HG03135 (cell line): Measurements from ENCODE around the gene SUCLG1.
"Not testable (repeated sequence)": the region's sequence is repeated elsewhere in the genome, so short reads cannot be mapped to it uniquely, and the experiment has no call there.

Source experiments
- ATAC-seq: cut with Tn5 transposase; IDR thresholded peaks from one replicate; pipeline ENCODE4 v1.9.1; 2021; ENCODE audit warnings: mild to moderate bottlenecking, moderate library complexity; ENCODE audit not compliant: unreplicated experiment

SUCLG1 gene

GRCh38 chr2:84424152-84424551 is 34.9 kb downstream of the SUCLG1 start:
- ATAC-seq = no peak

GRCh38 chr2:84421791-84422190 is 37.3 kb downstream of the SUCLG1 start:
- ATAC-seq = no peak

- no peak for ATAC-seq
Observed at GRCh38 chr2:84421197-84421596, 37.9 kb downstream of the SUCLG1 start.

- ATAC-seq = no peak
Observed at GRCh38 chr2:84417453-84418145, 41.5 kb downstream of the SUCLG1 start.

GRCh38 chr2:84409531-84409930 is 49.5 kb downstream of the SUCLG1 start:
- ATAC-seq = no peak

- ATAC-seq = not testable (repeated sequence)
Observed at GRCh38 chr2:84402111-84402510, 57.0 kb downstream of the SUCLG1 start.

- ATAC-seq = not testable (repeated sequence)
Observed at GRCh38 chr2:84399839-84400238, 59.2 kb downstream of the SUCLG1 start.

DNA sequence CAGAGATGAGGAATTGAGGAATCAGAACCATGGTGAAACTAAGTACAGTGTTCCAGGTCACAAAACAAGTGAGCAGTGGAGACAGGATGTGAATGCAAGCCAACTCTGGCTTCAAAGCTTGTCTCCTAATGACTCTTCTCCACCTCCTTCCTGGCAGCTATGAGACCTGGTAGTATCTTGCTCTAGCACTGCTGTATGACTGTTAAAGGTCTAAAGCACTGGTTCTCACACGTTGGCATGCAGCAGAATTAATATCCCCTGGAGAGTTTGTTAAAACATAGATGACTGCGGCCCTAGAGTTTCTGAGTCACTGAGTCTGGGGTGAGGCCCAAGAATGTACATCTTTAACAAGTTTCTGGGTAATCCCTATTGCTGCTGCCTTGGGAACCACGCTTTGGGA is 63.3 kb downstream of the SUCLG1 start:
- ATAC-seq = no peak

GRCh38 chr2:84394628-84395027 is 64.5 kb downstream of the SUCLG1 start:
- ATAC-seq = no peak

DNA sequence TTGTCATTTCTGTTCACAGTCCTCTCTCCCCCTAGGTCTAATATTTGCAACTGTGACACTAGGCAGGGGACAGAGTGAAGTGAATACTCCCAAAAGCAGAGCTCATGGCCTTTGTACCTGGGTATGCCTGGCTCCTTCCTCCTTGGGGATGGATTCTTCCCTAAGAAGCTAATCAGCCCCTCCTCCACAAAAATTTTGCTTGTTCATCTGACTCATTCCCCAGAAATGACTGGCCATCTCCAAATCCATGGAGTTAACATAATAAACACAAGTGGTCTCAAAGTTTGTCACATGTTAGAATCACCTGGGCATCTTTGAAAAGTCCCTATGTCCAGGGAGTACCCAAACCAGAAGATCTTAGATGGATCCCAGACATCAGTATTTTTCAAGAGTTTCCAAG is 65.3 kb downstream of the SUCLG1 start:
- ATAC-seq = no peak

DNA sequence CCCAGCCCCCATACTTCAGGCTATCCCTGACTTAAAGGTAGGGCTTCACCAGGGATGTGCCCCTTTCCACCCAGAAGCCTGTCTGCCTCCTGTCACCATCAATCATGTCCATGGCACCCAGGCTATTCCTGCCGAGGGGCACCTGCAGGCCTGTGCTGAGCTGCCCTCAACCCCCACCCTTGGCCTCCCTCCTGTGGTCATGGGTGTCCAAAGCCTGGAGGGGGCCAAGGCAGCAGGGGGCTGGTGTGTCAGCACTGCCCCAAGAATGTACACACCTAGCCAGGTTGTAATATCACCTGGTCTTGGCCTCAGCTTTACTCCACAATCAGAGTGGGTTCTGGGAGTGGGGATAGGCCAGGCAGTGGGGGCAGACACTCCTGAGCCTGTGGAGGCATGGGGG is 69.3 kb downstream of the SUCLG1 start:
- no peak for ATAC-seq

GRCh38 chr2:84388921-84389490 is 70.1 kb downstream of the SUCLG1 start:
- ATAC-seq = no peak

- no peak for ATAC-seq
Observed at GRCh38 chr2:84388133-84388532, 70.9 kb downstream of the SUCLG1 start.

GRCh38 chr2:84386336-84387040 is 72.6 kb downstream of the SUCLG1 start:
- ATAC-seq = no peak

GRCh38 chr2:84383271-84383670 is 75.8 kb downstream of the SUCLG1 start:
- ATAC-seq = no peak

DNA sequence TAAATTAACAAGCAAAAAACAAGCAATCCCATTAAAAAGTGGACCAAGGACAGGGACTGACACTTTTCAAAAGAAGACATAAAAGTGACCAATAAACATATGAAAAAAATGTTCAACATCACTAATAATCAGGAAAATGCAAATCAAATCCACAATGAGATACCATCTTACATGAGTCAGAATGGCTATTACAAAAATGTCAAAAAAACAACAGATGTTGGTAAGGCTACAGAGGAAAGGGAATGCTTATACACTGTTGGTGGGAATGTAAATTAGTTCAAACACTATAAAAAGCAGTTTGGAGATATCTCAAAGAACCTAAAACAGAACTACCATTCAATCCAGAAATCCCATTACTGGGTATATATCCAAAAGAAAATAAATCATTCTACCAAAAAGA is 78.2 kb downstream of the SUCLG1 start:
- no peak for ATAC-seq

DNA sequence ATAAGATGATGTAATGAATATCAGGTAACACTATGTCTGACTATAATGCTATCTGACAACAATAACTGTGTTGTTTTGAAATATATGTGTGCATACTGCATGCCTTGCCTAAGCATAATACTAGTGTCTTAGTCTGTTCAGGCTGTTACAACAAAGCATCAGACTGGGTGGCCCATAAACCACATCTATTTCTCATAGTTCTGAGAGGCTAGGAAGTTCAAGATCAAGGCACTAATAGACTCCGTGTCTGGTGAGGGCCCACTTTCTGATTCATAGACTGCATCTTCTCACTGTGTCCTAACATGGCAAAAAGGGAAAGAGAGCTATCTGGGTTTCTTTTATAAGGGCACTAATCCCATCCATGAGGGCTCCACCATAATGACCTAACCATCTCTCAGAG is 80.1 kb downstream of the SUCLG1 start:
- ATAC-seq = no peak

GRCh38 chr2:84375020-84375419 is 84.1 kb downstream of the SUCLG1 start:
- no peak for ATAC-seq

GRCh38 chr2:84373866-84374265 is 85.2 kb downstream of the SUCLG1 start:
- ATAC-seq = no peak
